GM18873 (cell line): ENCODE data around the gene FAM118A.

ENCODE experiments used
- ATAC-seq: cut with Tn5 transposase; IDR thresholded peaks from one replicate; pipeline ENCODE4 v1.9.1; 2021; ENCODE audit warnings: mild to moderate bottlenecking, moderate library complexity, moderate number of reproducible peaks; ENCODE audit not compliant: unreplicated experiment, low FRiP score

FAM118A gene

DNA sequence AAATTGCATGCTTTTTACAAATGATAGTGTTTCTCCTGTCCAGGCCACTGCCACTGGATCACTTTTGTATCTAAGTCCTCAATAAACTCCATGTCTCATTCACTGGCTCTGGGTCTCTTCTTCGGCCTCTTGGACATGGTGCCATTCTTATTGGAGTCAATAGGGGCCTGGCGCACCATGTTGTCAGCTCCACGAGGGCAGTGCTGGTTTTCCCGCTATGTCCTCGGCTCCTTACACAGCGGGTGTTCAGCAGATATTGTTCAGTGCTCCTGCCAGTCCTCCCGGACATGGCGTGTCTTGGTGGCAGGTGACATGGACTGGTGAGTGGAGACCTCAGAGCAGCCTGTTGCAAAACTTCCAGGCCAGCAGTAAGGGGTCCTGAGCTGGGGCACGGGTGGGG lies 3.6 kb upstream of the FAM118A start:
- no peak for ATAC-seq

DNA sequence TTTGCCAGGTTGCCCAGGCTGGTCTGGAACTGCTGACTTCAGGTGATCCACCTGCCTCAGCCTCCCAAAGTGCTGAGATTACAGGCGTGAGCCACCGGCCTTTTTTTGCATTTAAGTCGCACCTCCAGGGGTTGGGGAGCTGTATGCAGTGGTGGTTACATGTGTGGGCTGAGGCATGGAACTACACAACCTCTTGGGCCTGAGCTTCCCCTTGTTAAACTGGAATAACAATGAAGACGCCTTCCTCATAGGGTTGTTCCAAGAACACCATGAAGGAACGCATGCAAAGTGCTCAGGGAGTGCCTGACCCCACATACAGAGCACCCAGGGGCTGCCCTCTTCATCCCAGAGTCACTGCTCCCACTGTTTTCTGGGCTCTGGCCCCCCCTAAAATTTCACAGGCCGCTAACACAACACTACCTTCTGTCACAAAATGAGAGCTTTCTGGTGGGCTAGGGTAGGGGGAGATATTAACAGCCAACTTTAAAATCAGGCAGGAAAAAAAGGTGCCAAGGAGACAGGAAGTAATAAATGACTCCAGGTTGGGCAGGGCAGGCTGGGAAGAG lies 1.3 kb upstream of the FAM118A start:
- no peak for ATAC-seq

- peak; percentile 2 for ATAC-seq
Observed at GRCh38 chr22:45308957-45309421, 745 bp upstream of the FAM118A start.

GRCh38 chr22:45310331-45310976 lies 720 bp downstream of the FAM118A start:
- no peak for ATAC-seq

GRCh38 chr22:45310977-45311531 lies 1.3 kb downstream of the FAM118A start:
- ATAC-seq: no peak

DNA sequence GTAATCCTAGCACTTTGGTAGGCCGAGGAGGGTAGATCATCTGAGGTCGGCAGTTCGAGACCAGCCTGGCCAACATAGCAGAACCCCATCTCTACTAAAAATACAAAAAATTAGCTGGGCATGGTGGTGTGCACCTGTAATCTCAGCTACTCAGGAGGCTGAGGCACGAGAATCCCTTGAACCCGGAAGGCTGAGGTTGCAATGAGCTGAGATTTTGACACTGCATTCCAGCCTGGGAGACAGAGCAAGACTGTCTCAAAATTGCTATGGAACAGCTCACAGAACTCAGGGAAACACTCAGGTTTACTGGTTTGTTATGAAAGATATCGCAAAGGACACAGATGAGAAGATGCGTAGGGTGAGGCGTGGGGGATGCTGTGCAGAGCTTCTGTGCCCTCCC lies 2.7 kb downstream of the FAM118A start:
- ATAC-seq: no peak

- no peak for ATAC-seq
Observed at GRCh38 chr22:45312856-45313255, 3.1 kb downstream of the FAM118A start.

- ATAC-seq: no peak
Observed at GRCh38 chr22:45314054-45314721, 4.5 kb downstream of the FAM118A start.

DNA sequence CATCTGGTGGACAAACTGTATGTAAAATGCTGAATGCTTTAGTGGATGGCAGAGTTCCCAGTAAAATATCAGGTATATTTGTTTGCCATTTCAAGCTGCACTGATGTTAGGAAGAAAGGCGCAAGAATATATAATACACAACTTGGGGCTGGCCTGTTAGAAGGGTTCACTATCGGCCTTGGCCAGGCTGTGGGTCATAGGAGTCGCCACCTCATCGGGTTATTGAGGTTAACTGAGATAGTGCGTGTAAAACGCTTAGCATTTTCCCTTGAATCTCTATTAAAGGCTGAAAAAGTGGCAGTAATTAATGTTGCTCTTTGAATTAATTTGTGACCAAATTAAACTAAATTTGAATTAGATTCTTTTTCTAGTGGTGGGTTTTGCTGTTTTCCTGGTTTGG lies 5.1 kb downstream of the FAM118A start:
- no peak for ATAC-seq

DNA sequence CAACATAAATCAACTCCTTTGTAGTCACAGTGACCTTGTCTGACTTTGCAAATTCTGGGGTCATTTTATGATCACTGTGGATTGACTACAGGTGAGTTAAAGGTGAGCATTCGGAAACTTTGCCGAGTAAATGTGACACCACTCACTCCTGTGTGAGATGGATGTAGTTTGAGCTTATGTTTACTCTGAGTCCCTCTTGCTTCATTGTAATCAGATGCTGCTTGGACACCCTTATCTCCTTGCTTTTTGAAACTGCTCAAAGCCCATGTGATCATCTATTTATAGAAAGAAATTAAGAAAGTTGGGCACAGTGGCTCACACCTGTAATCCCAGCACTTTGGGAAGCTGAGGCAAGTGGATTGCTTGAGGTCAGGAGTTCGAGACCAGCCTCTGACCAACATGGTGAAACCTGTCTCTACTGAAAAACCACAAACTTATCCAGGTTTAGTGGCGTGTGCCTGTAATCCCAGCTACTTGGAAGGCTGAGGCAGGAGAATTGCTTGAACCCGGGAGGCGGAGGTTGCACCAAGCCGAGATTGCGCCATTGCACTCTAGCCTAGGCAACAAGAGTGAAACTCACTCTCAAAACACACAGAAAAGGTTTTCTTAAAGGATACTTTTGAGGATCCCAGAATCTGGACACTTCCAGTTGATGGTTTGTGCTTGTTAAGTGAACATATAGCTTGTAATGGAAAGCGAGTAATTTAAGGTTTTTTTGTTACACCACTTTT lies 7.2 kb downstream of the FAM118A start:
- no peak for ATAC-seq

GRCh38 chr22:45317551-45318167 lies 7.9 kb downstream of the FAM118A start:
- no peak for ATAC-seq

DNA sequence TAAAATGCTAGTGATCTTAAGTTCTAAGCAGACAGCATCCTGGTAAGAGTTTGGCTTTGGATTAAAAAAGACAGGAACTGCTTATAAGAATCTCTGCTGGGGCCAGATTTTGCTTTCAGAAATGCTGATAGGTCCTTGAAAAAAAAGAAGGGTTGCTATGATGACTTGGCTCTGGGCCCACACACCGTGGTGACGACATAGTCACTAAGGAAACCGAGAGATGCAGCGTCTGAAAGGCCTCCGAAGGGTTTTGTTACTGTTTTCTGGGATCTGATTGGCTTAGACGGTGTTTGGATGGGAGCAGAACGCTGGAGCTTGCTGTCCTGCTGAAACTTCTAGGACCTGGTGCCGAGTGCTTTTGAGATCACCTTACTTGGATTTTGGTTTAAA lies 8.4 kb downstream of the FAM118A start:
- no peak for ATAC-seq

DNA sequence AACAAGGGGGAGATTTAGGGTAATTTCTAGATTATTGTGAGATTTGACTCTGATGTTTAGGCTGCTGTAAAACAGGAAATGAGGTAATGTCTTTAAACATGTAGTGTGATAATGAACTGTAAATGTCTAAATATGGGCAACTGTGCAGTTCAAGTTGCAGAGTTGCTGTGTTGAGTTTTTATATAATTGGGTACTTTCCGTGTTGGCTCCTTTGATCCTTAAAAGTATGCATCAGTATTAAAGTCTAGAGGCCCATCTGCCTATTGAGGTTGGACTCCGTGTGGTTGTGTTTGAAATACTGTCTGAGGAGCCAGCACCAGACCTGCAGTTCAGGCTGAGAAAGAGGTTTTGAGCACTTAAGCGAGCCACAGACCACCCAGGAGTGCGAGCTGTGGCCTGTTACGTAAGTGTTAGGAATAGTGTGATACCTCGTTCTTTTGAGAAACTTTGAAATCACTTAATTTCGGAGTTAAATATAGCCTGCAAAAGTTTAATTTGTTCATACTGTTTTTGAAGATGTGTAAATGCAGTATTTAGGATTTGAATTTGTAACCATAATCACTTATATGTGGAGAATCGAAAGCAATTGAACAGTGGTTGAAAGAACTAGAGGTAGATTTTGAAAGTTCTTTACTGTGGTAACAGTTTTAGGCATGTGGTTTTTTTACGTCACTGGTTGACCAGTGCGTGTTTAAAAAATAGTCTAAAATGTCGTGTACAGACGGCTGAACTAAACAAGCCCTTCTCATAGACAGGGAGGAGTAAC lies 9.0 kb downstream of the FAM118A start:
- no peak for ATAC-seq

DNA sequence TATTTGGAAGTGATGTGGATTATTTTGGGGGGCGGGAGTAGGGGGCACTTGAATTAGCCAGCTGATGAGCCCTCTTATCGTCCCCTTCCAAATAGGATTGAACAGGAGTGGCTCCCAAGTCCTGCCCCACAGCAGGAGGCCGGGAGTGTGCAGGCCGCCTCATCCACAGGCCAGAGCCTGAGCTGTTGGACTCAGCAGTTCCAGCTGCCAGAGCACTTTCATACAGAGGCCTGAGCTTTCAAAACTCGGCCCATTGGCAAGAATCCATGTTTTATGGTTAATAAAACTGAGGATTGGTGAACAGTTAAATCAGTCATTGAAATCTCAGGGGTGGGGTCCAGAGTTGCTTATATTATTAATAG lies 9.6 kb downstream of the FAM118A start:
- no peak for ATAC-seq

DNA sequence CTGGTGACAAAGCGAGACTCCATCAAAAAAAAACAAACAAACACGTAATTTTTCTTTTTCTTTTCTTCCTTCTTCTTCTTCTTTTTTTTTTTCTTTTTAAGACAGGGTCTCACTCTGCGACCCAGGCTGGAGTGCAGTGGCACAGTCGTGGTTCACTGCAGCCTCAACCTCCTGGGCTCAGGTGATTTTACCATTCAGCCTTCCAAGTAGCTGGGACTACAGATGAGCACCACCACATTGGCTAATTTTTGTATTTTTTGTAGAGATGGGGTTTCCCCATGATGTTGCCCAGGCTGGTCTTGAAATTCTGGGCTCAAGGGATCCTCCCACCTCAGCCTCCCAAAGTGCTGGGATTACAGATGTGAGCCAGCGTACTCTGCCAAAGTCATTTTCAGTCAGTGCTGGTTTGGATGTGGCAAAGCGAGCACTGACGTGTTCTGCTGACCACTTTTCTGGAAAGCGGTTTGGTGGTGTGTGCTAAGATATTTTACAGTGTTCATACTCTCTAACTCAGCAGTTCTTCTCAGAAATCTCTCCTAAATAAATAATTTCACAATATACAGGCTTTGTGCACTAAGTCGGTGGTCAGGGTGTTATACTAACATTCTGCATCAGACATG lies 10.7 kb downstream of the FAM118A start:
- ATAC-seq: no peak

DNA sequence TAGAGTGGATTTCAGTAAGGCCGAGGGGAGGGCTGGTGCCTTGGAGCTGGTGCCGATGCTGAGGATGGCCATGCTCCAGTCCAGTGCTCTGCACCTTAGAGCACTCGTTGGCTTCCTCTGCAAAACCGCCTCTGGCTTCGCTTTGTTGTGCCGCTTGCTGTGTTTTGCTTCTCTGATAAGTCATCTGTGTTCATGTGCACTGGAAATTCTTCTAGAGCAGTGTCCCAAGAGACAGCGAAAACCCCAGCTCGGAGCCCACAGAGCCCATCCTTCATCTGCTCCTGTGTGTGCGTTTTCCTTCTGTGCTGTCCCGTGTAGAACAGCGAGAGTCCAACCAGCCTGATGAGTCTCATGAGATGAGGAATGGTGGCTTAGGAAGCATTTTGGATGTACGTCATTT lies 12.1 kb downstream of the FAM118A start:
- no peak for ATAC-seq

DNA sequence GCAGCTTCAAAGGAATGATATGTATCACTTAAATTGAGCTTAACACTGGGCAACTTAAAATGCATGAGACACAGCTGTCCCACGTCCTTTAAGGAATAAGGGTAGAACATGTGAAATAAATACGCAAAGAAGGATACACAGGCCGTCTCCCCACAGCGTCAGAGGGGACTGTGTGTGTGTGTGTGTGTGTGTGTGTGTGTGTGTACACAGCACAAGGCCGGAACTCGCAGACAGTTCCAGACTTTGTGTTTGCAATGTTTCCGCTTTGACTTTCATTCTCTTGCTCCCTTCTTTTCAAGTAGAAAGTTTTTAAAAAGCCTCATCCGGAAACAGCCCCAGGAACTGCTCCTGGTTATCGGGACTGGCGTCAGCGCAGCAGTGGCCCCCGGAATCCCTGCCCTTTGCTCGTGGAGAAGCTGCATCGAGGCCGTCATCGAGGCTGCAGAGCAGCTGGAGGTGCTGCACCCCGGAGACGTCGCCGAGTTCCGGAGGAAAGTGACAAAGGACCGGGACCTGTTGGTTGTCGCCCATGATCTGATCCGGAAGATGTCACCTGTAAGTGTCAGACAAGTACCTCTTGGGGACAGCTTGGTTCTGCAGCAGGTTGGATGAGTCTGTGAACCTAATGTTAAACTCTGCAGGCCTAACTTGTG lies 13.3 kb downstream of the FAM118A start:
- no peak for ATAC-seq

GRCh38 chr22:45323695-45324094 lies 14.0 kb downstream of the FAM118A start:
- no peak for ATAC-seq

DNA sequence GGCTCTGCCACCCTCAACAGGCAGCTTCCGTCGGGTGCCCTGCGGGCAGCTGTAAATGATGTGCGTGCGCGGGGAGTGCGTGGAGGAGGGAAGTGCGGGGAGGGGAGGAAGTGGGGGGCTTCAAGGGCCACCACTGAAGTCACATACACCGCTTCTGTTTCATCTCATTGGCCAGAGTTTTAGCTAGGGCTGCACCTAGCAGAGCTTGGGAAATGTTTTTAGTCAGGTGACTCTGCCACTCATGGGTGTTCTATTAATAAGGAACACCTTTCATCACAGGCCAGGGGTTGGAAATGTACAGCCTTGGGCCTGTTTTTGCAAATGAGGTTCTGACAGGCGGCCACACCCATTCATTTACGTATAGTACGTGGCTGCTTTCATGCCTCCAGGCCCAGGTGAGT lies 14.6 kb downstream of the FAM118A start:
- ATAC-seq: no peak
